GM21576 (cell line): ENCODE data around the gene MZT2A.
"Not testable (repeated sequence)": the region's sequence is repeated elsewhere in the genome, so short reads cannot be mapped to it uniquely, and the experiment has no call there.

ENCODE experiments used
- ATAC-seq: cut with Tn5 transposase; IDR thresholded peaks from one replicate; pipeline ENCODE4 v1.9.1; 2021; ENCODE audit warnings: mild to moderate bottlenecking, moderate library complexity; ENCODE audit not compliant: unreplicated experiment

MZT2A gene

GRCh38 chr2:131493199-131493968, 1.2 kb upstream of the MZT2A start:
- peak; percentile 12 for ATAC-seq

GRCh38 chr2:131492418-131493198, 411 bp upstream of the MZT2A start:
- ATAC-seq = peak; percentile 67

- not testable (repeated sequence) for ATAC-seq
Observed at GRCh38 chr2:131491469-131491836, 744 bp downstream of the MZT2A start.

- ATAC-seq = not testable (repeated sequence)
Observed at GRCh38 chr2:131490616-131491468, 1.4 kb downstream of the MZT2A start.

GRCh38 chr2:131488306-131489205, 3.6 kb downstream of the MZT2A start:
- no peak for ATAC-seq

- ATAC-seq = not testable (repeated sequence)
Observed at GRCh38 chr2:131486201-131486902, 5.8 kb downstream of the MZT2A start.

- ATAC-seq = not testable (repeated sequence)
Observed at GRCh38 chr2:131484906-131485460, 7.2 kb downstream of the MZT2A start.

- not testable (repeated sequence) for ATAC-seq
Observed at GRCh38 chr2:131483981-131484820, 8.0 kb downstream of the MZT2A start.

- not testable (repeated sequence) for ATAC-seq
Observed at GRCh38 chr2:131482506-131483155, 9.6 kb downstream of the MZT2A start.

GRCh38 chr2:131480351-131480750, 11.8 kb downstream of the MZT2A start:
- ATAC-seq = not testable (repeated sequence)

GRCh38 chr2:131478850-131479461, 13.2 kb downstream of the MZT2A start:
- ATAC-seq = not testable (repeated sequence)

GRCh38 chr2:131478074-131478849, 13.9 kb downstream of the MZT2A start:
- ATAC-seq = not testable (repeated sequence)

GRCh38 chr2:131477227-131477626, 15.0 kb downstream of the MZT2A start:
- ATAC-seq = not testable (repeated sequence)

GRCh38 chr2:131476363-131476762, 15.8 kb downstream of the MZT2A start:
- ATAC-seq = not testable (repeated sequence)

GRCh38 chr2:131475831-131476230, 16.4 kb downstream of the MZT2A start, which contains the start of gene TUBA3D:
Gene TUBA3D, plus strand, starts transcription at chr2:131476119. Its CDS starts 81 bp downstream, at chr2:131476200.
- no peak for ATAC-seq

- not testable (repeated sequence) for ATAC-seq
Observed at GRCh38 chr2:131473266-131473665, 18.9 kb downstream of the MZT2A start.
